Nephron progenitor cell (in vitro differentiated cells): Measurements from ENCODE around the gene XPO6.

ENCODE experiments used
- DNase-seq: peaks from one replicate; pipeline ENCODE4 v3.0.0; 2021
- H3K27ac Mint-ChIP-seq: 2 replicates; pipeline ENCODE4 v1.8.0; 2021; ENCODE audit warnings: mild to moderate bottlenecking, moderate library complexity, mixed read lengths
- H3K27me3 Mint-ChIP-seq: 2 replicates; pipeline ENCODE4 v1.8.0; 2021; ENCODE audit warnings: mild to moderate bottlenecking, low read depth, mixed read lengths; ENCODE audit not compliant: poor library complexity
- H3K36me3 Mint-ChIP-seq: 2 replicates; pipeline ENCODE4 v1.8.0; 2021; ENCODE audit warnings: low read depth, mixed read lengths
- H3K4me1 Mint-ChIP-seq: 2 replicates; pipeline ENCODE4 v1.8.0; 2021; ENCODE audit warnings: mixed read lengths
- H3K4me3 Mint-ChIP-seq: 2 replicates; pipeline ENCODE4 v1.8.0; 2021; ENCODE audit warnings: mild to moderate bottlenecking, moderate library complexity, mixed read lengths
- H3K9me3 Mint-ChIP-seq: 2 replicates; pipeline ENCODE4 v1.8.0; 2021; ENCODE audit warnings: mild to moderate bottlenecking, moderate library complexity, mixed read lengths
- TF ChIP-seq, protein P1 (sequence below): fragments of 200-600 bp; sonication (generic); IDR thresholded peaks from 2 replicates; pipeline ENCODE4 v1.5.0; 2021; ENCODE audit warnings: antibody characterized with exemption

The XPO6 gene

GRCh38 chr16:28145796-28146195, 66.0 kb downstream of the XPO6 start:
- H3K27ac Mint-ChIP-seq: no peak overlapping the region
- TF ChIP-seq, protein P1, sequence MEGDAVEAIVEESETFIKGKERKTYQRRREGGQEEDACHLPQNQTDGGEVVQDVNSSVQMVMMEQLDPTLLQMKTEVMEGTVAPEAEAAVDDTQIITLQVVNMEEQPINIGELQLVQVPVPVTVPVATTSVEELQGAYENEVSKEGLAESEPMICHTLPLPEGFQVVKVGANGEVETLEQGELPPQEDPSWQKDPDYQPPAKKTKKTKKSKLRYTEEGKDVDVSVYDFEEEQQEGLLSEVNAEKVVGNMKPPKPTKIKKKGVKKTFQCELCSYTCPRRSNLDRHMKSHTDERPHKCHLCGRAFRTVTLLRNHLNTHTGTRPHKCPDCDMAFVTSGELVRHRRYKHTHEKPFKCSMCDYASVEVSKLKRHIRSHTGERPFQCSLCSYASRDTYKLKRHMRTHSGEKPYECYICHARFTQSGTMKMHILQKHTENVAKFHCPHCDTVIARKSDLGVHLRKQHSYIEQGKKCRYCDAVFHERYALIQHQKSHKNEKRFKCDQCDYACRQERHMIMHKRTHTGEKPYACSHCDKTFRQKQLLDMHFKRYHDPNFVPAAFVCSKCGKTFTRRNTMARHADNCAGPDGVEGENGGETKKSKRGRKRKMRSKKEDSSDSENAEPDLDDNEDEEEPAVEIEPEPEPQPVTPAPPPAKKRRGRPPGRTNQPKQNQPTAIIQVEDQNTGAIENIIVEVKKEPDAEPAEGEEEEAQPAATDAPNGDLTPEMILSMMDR: no peak
- no peaks in the 10 kb centered on the region for H3K27me3 Mint-ChIP-seq
- H3K36me3 Mint-ChIP-seq: peaks cover 49% of the 10 kb centered on the region
- no peak for DNase-seq
- no peaks in the 10 kb centered on the region for H3K9me3 Mint-ChIP-seq
- peaks cover 4% of the 10 kb centered on the region for H3K4me1 Mint-ChIP-seq
- H3K4me3 Mint-ChIP-seq: no peak overlapping the region

- Mint-ChIP-seq H3K27ac (peak overlapping the region; percentile 27), H3K4me1 (peaks cover 15% of the 10 kb centered on the region)
- DNase-seq: no peak
Observed at GRCh38 chr16:28140788-28141618, 70.8 kb downstream of the XPO6 start.

GRCh38 chr16:28139530-28139929, 72.2 kb downstream of the XPO6 start:
- Mint-ChIP-seq H3K27ac (no peak overlapping the region), H3K4me1 (peaks cover 15% of the 10 kb centered on the region), H3K27me3 (peaks cover 2% of the 10 kb centered on the region), H3K4me3 (no peak overlapping the region), H3K9me3 (no peaks in the 10 kb centered on the region), H3K36me3 (peaks cover 47% of the 10 kb centered on the region)
- no peak for DNase-seq
- TF ChIP-seq, protein P1: no peak

More at GRCh38 chr16:28140788-28141618, 70.8 kb downstream of the XPO6 start:
- Mint-ChIP-seq H3K9me3 (no peaks in the 10 kb centered on the region), H3K36me3 (peaks cover 34% of the 10 kb centered on the region), H3K27me3 (peaks cover 2% of the 10 kb centered on the region), H3K4me3 (no peak overlapping the region)
- TF ChIP-seq, protein P1: no peak

GRCh38 chr16:28136751-28137434, 74.9 kb downstream of the XPO6 start:
- Mint-ChIP-seq H3K27me3 (peaks cover 2% of the 10 kb centered on the region), H3K9me3 (no peaks in the 10 kb centered on the region), H3K4me1 (peaks cover 15% of the 10 kb centered on the region), H3K4me3 (no peak overlapping the region), H3K27ac (peak overlapping the region; percentile 77), H3K36me3 (peaks cover 57% of the 10 kb centered on the region)
- no peak for DNase-seq
- TF ChIP-seq, protein P1: no peak

- no peak for DNase-seq
- TF ChIP-seq, protein P1: no peak
- H3K4me3 Mint-ChIP-seq: no peak overlapping the region
- H3K9me3 Mint-ChIP-seq: no peaks in the 10 kb centered on the region
- H3K4me1 Mint-ChIP-seq: peaks cover 32% of the 10 kb centered on the region
- peaks cover 2% of the 10 kb centered on the region for H3K27me3 Mint-ChIP-seq
- peak overlapping the region; percentile 92 for H3K27ac Mint-ChIP-seq
- peaks cover 63% of the 10 kb centered on the region for H3K36me3 Mint-ChIP-seq
Observed at GRCh38 chr16:28133666-28134065, 78.1 kb downstream of the XPO6 start.
